Amniotic epithelial cell (primary cell): Measurements from ENCODE around the gene DPYSL4.

Experiments used
- DNase-seq: peaks from one replicate; pipeline ENCODE4 v3.0.0-alpha.2; 2010; ENCODE audit warnings: low read depth

DPYSL4 gene

GRCh38 chr10:132243141-132243540, 56.4 kb downstream of the DPYSL4 start:
- no peak for DNase-seq

GRCh38 chr10:132243626-132244025, 56.9 kb downstream of the DPYSL4 start:
- no peak for DNase-seq

- DNase-seq, result no peak
Observed at GRCh38 chr10:132245056-132245455, 58.3 kb downstream of the DPYSL4 start.

- DNase-seq, result no peak
Observed at GRCh38 chr10:132246296-132246695, 59.5 kb downstream of the DPYSL4 start.

- no peak for DNase-seq
Observed at GRCh38 chr10:132247943-132248342, 61.2 kb downstream of the DPYSL4 start.

- DNase-seq, result no peak
Observed at GRCh38 chr10:132248455-132249225, 61.9 kb downstream of the DPYSL4 start.

- no peak for DNase-seq
Observed at GRCh38 chr10:132249226-132249724, 62.5 kb downstream of the DPYSL4 start.

GRCh38 chr10:132249824-132250375, 63.2 kb downstream of the DPYSL4 start:
- no peak for DNase-seq

- DNase-seq, result no peak
Observed at GRCh38 chr10:132250481-132251475, 64.0 kb downstream of the DPYSL4 start.

- DNase-seq, result no peak
Observed at GRCh38 chr10:132251928-132252327, 65.2 kb downstream of the DPYSL4 start.

- DNase-seq, result no peak
Observed at GRCh38 chr10:132252412-132252811, 65.7 kb downstream of the DPYSL4 start.

- no peak for DNase-seq
Observed at GRCh38 chr10:132253092-132253687, 66.4 kb downstream of the DPYSL4 start.

GRCh38 chr10:132254841-132255240, 68.1 kb downstream of the DPYSL4 start:
- DNase-seq, result no peak
